PC-9 (cell line): ENCODE results near the gene ENPP6. TPM values are rescaled to one million over a fixed set of nuclear protein-coding genes. Genes with fewer than 3 reads are reported as not detected.

Source experiments
- BruUV-seq: library from RNA; stranded (reverse); fragments of 400-500 nt; replicated peaks from 2 replicates; lab custom pipeline; 2021; lab: Mats Ljungman, UMichigan
- CTCF ChIA-PET: fragments of 300-600 bp; sonication (Branson Sonifier 250); formaldehyde crosslinking; loops from one replicate; lab custom pipeline; 2022; ENCODE audit warnings: antibody characterized with exemption; lab: Charles Lee
- POLR2A ChIA-PET: fragments of 300-600 bp; sonication (Branson Sonifier 250); formaldehyde crosslinking; loops from one replicate; lab custom pipeline; 2022; ENCODE audit warnings: antibody characterized with exemption; ENCODE audit not compliant: unreplicated experiment; lab: Charles Lee
- DNase-seq, 2 experiments: peaks; one replicate each; pipeline versions ENCODE4 v3.0.0 to v3.0.0-alpha.2; 2015 to 2022; ENCODE audit warnings: mixed read lengths in 1 of 2
- H2AFZ ChIP-seq: fragments of 200-600 bp; sonication (generic); 2 replicates; pipeline ENCODE4 v1.8.1; 2017; ENCODE audit warnings: antibody characterized with exemption
- H3F3A ChIP-seq: fragments of 200-600 bp; sonication (generic); 2 replicates; pipeline ENCODE4 v1.8.1; 2017; ENCODE audit warnings: antibody characterized with exemption, mild to moderate bottlenecking, low read depth; ENCODE audit not compliant: insufficient read depth
- H3K27ac ChIP-seq: fragments of 200-600 bp; sonication (generic); 2 replicates; pipeline ENCODE4 v1.6.1; 2016; ENCODE audit warnings: mixed run types
- H3K27me3 ChIP-seq: fragments of 200-600 bp; sonication (generic); 2 replicates; pipeline ENCODE4 v1.6.1; 2016; ENCODE audit warnings: low read depth, mixed run types; ENCODE audit not compliant: insufficient read depth
- H3K36me3 ChIP-seq: fragments of 200-600 bp; sonication (generic); 2 replicates; pipeline ENCODE4 v1.6.1; 2016; ENCODE audit warnings: low read depth, mixed run types
- H3K4me1 ChIP-seq: fragments of 200-600 bp; sonication (generic); replicated peaks from 2 replicates; pipeline ENCODE4 v1.6.1; 2016; ENCODE audit warnings: mixed run types; ENCODE audit not compliant: insufficient read depth
- H3K4me2 ChIP-seq: fragments of 200-600 bp; sonication (generic); 2 replicates; pipeline ENCODE4 v1.6.1; 2017; ENCODE audit warnings: mixed run types
- H3K4me3 ChIP-seq: fragments of 200-600 bp; sonication (generic); 2 replicates; pipeline ENCODE4 v1.6.1; 2016; ENCODE audit warnings: mixed run types
- H3K79me2 ChIP-seq: fragments of 200-600 bp; sonication (generic); 2 replicates; pipeline ENCODE4 v1.6.1; 2017; ENCODE audit warnings: low read depth, mixed run types
- H3K9me2 ChIP-seq: fragments of 200-600 bp; sonication (generic); 2 replicates; pipeline ENCODE4 v1.8.1; 2017; ENCODE audit warnings: mild to moderate bottlenecking; ENCODE audit not compliant: insufficient read depth
- H3K9me3 ChIP-seq: fragments of 200-600 bp; sonication (generic); 2 replicates; pipeline ENCODE4 v1.8.1; 2016; ENCODE audit warnings: low read depth; ENCODE audit not compliant: insufficient read depth
- H4K20me1 ChIP-seq: fragments of 200-600 bp; sonication (generic); 2 replicates; pipeline ENCODE4 v1.8.1; 2017; ENCODE audit not compliant: insufficient read depth
- CTCF ChIP-seq: fragments of 200-600 bp; sonication (generic); conservative IDR thresholded peaks from 2 replicates; pipeline ENCODE4 v1.6.1; 2017; ENCODE audit warnings: mixed run types, antibody characterized with exemption, mild to moderate bottlenecking, moderate library complexity
- EZH2 ChIP-seq: fragments of 200-600 bp; sonication (generic); IDR thresholded peaks from 2 replicates; pipeline ENCODE4 v1.8.0; 2017; ENCODE audit warnings: antibody characterized with exemption, low read depth
- intact Hi-C: fragments of 100-400 bp; cut with micrococcal nuclease; formaldehyde crosslinking; loops from one replicate; pipeline ENCODE4 v1.10.0; 2022; ENCODE audit not compliant: unreplicated experiment
- total RNA-seq: library from RNA; stranded (reverse); gene quantifications from 2 replicates; pipeline ENCODE4 v1.2.3, GENCODE V29; 2021

Gene ENPP6
- total RNA-seq, 1 experiment from 2014 or later, result not detected

GRCh38 chr4:184110452-184111224 lies 107.0 kb downstream of the ENPP6 start:
- intact Hi-C loops, result no loop called here
- no TSS peak for BruUV-seq
- DNase-seq, result no peak
- Histone ChIP-seq H3K4me2 (no peak overlapping the region), H3K4me1 (no peaks in the 10 kb centered on the region), H3K27me3 (peaks cover 39% of the 10 kb centered on the region), H3K9me2 (no peaks in the 10 kb centered on the region), H3K4me3 (no peak overlapping the region), H2AFZ (no peak overlapping the region), H3K27ac (no peak overlapping the region), H3K9me3 (no peaks in the 10 kb centered on the region), H3K79me2 (no peaks in the 10 kb centered on the region), H3F3A (no peaks in the 10 kb centered on the region), H4K20me1 (no peaks in the 10 kb centered on the region), H3K36me3 (no peaks in the 10 kb centered on the region)
- POLR2A ChIA-PET, result no interaction called here
- TF ChIP-seq CTCF (no peak), EZH2 (no peak)
- CTCF ChIA-PET, result no interaction called here

GRCh38 chr4:184108006-184108501 lies 109.6 kb downstream of the ENPP6 start:
- no peaks in the 10 kb centered on the region for H3K36me3 ChIP-seq
- TF ChIP-seq CTCF (no peak), EZH2 (no peak)
- H4K20me1 ChIP-seq, result no peaks in the 10 kb centered on the region
- POLR2A ChIA-PET, result no interaction called here
- CTCF ChIA-PET, result no interaction called here
- no peaks in the 10 kb centered on the region for H3K9me3 ChIP-seq
- H3K4me1 ChIP-seq, result no peaks in the 10 kb centered on the region
- H3F3A ChIP-seq, result no peaks in the 10 kb centered on the region
- no peaks in the 10 kb centered on the region for H3K9me2 ChIP-seq
- peaks cover 17% of the 10 kb centered on the region for H3K27me3 ChIP-seq
- BruUV-seq, result no TSS peak
- no peak overlapping the region for H3K4me2 ChIP-seq
- intact Hi-C loops, result loop anchor here (10.0 kb wide), 1 partner anchor 57 kb away; no protein-coding TSS in a partner anchor
- no peak overlapping the region for H2AFZ ChIP-seq
- H3K27ac ChIP-seq, result no peak overlapping the region
- DNase-seq, result no peak
- H3K4me3 ChIP-seq, result no peak overlapping the region
- no peaks in the 10 kb centered on the region for H3K79me2 ChIP-seq

- no peaks in the 10 kb centered on the region for H3K27me3 ChIP-seq
- no peaks in the 10 kb centered on the region for H3K79me2 ChIP-seq
- H2AFZ ChIP-seq, result no peak overlapping the region
- H3K9me2 ChIP-seq, result no peaks in the 10 kb centered on the region
- H3K9me3 ChIP-seq, result no peaks in the 10 kb centered on the region
- CTCF ChIA-PET, result interaction anchor here (0.6 kb wide), 1 partner anchor 631 kb away, joined by 3 read pairs; no protein-coding TSS in a partner anchor
- H3K36me3 ChIP-seq, result no peaks in the 10 kb centered on the region
- intact Hi-C loops, result loop anchor here (10.0 kb wide), 1 partner anchor 60 kb away; no protein-coding TSS in a partner anchor
- no peaks in the 10 kb centered on the region for H4K20me1 ChIP-seq
- H3F3A ChIP-seq, result no peaks in the 10 kb centered on the region
- no peak overlapping the region for H3K4me2 ChIP-seq
- H3K27ac ChIP-seq, result no peak overlapping the region
- TF ChIP-seq EZH2 (no peak), CTCF (no peak)
- BruUV-seq, result no TSS peak
- no peak for DNase-seq
- no peaks in the 10 kb centered on the region for H3K4me1 ChIP-seq
- no peak overlapping the region for H3K4me3 ChIP-seq
- POLR2A ChIA-PET, result no interaction called here
Measured at GRCh38 chr4:184104419-184105101, 113.1 kb downstream of the ENPP6 start.
